Ovary (tissue), 3 donors: ENCODE results near the gene FAM171A1.
"Not testable (repeated sequence)": the region's sequence is repeated elsewhere in the genome, so short reads cannot be mapped to it uniquely, and the experiment has no call there.

Source experiments
- POLR2A ChIP-seq: fragments of 450-650 bp; IDR thresholded peaks from one replicate; pipeline ENCODE4 v1.6.1; 2017; ENCODE audit warnings: antibody characterized with exemption, mild to moderate bottlenecking, moderate library complexity
- TF ChIP-seq, protein P1 (sequence below), 3 donors: fragments of 450-650 bp in 2 of 3; fragments of 200-600 bp in 1 of 3; IDR thresholded peaks; one replicate each; pipeline versions ENCODE4 v1.5.1 to v1.8.0; 2016 to 2022; ENCODE audit warnings: antibody characterized with exemption in 3 of 3, mild to moderate bottlenecking in 1 of 3
- donor health status: DM: no; HTN: no; CAD: no.

DNA sequence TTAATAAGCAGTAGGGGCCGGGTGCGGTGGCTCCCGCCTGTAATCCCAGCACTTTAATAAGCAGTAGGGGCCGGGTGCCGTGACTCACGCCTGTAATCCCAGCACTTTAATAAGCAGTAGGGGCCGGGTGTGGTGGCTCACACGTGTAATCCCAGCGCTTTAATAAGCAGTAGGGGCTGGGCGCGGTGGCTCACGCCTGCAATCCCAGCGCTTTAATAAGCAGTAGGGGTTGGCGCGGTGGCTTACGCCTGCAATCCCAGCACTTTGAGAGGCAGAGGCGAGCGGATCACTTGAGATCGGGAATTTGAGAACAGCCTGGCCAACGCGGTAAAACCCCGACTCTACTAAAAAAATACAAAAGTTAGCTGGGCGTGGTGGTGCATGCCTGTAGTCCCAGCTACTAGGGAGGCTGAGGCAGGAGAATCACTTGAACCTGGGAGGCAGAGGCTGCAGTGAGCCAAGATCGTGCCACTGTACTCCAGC is 33.6 kb downstream of the FAM171A1 start:
- TF ChIP-seq, protein P1, sequence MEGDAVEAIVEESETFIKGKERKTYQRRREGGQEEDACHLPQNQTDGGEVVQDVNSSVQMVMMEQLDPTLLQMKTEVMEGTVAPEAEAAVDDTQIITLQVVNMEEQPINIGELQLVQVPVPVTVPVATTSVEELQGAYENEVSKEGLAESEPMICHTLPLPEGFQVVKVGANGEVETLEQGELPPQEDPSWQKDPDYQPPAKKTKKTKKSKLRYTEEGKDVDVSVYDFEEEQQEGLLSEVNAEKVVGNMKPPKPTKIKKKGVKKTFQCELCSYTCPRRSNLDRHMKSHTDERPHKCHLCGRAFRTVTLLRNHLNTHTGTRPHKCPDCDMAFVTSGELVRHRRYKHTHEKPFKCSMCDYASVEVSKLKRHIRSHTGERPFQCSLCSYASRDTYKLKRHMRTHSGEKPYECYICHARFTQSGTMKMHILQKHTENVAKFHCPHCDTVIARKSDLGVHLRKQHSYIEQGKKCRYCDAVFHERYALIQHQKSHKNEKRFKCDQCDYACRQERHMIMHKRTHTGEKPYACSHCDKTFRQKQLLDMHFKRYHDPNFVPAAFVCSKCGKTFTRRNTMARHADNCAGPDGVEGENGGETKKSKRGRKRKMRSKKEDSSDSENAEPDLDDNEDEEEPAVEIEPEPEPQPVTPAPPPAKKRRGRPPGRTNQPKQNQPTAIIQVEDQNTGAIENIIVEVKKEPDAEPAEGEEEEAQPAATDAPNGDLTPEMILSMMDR (IDR thresholded peaks at IDR 0.05) = not testable (repeated sequence)
- TF ChIP-seq POLR2A = not testable (repeated sequence)
